Stimulated activated naive CD8-positive, alpha-beta T cell treated with anti-CD3 and anti-CD28 coated beads, Interleukin-15, Interleukin-2, amounts not matched to agents 100 U/mL and 50 U/mL, for 24 hours (primary cell): ENCODE data around the gene CFAP73.

Experiments
- ATAC-seq: fragments of 150-1000 bp; cut with Tn5 transposase; one replicate; pipeline ENCODE4 v1.10.0; 2021
- DNase-seq: peaks from one replicate; pipeline ENCODE4 v3.0.0; 2021

The CFAP73 gene

DNA sequence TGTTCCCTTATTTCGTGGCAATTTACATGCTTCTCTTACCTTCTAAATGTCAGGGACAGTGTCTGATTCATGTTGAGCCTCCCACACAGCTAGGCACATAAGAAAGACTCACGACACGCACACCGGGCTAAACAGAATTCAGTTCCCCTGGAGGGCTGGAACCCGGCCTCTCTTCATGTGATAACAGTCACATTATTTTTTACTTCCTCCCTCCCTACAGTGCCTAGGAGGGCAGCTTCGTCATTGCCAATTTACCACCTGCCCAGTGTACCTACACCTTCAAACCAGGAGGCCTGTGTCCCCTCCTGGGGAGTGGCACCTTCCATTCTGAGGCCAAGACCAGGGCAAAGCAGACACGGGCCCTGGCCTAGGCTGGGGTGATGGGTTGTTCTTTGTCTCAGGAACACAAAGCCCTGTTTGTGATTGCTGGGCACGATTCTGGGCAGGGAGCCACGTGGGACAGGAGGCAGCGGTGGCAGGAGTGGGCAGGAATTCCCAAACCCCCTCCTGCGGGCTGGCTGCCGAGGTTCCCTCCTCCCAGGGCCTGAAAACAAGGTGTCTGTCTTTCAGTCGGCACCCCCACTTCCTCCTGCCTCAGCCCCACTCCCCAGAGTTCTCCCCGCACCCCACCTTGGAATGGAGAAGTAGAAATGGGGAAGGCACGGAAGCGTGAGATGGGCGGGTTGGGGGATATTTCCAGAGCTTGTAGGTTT, 7.2 kb upstream of the CFAP73 start:
- ATAC-seq (peak; percentile 90), DNase-seq (peak; percentile 42)

DNA sequence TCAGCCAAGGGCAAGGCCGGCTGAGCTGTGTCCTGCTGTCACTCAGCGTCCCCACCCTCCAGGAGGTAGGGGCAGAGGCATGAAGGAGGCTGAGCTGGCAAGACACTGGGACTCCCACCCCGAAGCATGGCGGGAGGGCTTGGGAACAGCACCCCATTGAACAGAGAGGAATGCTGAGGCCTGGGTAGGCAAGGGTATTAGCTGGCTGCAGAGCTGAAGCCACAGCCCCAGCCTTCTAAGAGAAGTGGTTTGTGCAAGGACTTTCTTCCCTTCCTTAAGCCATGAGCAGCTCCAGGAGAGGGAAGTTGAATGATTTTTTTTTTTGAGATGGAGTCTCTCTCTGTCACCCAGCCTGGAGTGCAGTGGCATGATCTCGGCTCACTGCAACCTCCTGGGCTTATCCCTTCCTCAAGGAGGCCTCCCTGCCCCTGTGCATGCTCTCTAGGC, 6.6 kb upstream of the CFAP73 start:
- ATAC-seq (no peak), DNase-seq (no peak)

DNA sequence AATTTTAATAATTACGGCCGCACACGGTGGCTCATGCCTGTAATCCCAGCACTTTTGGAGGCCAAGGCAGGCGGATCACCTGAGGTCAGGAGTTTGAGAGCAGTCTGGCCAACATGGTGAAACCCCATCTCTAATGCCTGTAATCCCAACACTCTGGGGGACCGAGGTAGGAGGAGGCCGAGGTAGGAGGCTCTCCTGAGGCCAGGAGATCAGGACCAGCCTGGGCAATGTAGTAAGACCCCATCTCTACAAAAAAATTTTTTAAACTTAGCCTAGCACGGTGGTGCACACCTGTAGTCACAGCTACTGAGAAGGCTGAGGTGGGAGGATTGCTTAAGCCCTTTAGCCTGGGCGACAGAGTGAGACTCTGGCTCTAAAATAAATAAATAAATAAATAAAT, 5.6 kb upstream of the CFAP73 start:
- ATAC-seq (no peak), DNase-seq (no peak)

DNA sequence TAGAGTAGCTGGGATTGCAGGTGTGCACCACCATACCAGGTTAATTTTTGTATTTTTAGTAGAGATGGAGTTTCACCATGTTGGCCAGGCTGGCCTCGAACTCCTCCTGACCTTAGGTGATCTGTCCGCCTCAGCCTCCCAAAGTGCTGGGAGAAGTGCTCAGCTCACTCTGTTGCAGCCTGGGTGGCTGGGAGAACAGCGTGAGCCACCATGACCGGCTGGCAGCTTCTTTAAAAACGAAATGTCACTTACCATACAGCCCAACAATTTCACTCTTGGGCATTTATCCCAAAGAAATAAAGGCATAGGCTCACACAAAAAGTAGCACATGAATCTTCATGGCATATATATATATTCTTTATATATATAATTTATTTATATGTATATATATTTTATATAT, 4.7 kb upstream of the CFAP73 start:
- ATAC-seq: no peak
- DNase-seq: no peak

DNA sequence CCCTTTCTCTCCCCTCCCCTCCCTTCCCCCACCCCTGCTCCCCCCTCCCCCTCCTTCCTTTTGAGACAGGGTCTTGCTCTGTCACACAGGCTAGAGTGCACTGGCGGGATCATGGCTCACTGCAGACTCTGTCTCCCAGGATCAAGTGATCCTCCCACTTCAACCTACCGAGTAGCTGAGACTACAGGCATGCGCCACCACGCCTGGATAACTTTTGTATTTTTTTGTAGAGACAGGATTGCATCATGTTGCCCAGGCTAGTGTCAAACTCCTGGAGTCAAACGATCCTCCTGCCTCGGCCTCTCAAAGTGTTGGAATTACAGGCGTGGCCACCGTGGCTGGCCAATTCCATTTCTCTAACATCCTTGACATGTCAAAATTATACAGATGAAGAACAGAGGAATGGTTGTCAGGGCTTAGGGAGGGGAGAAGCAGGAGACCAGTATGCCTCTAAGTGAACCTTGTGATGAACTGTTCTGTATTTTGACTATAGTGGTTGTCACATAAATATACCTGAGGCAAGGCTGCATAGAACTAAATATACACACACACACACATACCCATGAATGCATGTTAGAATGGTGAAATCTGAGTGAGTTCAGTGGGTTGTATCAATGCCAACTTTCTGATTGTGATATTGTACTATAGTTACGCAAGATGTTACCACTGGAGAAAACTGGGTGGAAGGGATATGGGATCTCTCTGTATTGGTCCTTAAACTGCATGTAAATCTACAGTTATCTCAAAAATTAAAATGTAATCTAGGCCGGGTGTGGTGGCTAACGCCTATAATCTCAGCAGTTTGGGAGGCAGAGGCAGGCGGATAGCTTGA, 3.6 kb upstream of the CFAP73 start:
- DNase-seq (no peak), ATAC-seq (no peak)

DNA sequence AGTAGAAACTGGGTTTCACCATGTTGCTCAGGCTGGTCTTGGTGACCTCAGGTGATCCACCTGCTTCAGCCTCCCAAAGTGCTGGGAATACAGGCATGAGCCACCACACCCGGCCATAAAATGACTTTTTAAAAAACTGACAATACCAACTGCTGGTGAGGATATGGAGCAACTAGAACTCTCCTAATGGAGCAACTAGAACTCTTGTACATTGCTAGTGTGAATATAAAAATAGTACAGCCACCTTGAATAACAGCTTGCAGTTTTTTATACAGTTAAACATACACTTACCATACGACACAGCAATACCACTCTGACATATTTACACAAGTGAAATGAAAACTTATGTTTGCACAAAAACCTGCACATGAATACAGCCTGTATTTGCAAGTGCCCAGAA, 2.5 kb upstream of the CFAP73 start:
- no peak for ATAC-seq
- DNase-seq: no peak

DNA sequence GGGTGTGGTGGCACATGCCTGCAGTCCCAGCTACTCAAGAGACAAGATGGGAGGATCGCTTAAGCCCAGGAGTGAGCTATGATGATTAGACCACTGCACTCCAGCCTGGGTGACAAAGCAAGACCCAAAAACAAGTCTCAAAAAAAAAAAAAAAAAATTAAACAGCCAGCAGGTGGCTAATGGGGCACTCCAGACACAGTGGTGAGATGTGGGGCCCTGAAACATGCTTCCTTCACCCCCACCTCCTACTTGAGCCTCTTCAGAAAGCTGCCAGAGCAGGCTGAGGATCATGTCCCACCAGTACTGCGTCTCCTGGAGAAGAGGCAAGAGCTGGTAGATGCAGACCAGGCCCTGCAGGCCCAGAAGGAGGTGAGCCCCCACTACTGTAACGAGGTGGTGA, 2.1 kb downstream of the CFAP73 start:
- ATAC-seq: no peak
- DNase-seq: no peak

DNA sequence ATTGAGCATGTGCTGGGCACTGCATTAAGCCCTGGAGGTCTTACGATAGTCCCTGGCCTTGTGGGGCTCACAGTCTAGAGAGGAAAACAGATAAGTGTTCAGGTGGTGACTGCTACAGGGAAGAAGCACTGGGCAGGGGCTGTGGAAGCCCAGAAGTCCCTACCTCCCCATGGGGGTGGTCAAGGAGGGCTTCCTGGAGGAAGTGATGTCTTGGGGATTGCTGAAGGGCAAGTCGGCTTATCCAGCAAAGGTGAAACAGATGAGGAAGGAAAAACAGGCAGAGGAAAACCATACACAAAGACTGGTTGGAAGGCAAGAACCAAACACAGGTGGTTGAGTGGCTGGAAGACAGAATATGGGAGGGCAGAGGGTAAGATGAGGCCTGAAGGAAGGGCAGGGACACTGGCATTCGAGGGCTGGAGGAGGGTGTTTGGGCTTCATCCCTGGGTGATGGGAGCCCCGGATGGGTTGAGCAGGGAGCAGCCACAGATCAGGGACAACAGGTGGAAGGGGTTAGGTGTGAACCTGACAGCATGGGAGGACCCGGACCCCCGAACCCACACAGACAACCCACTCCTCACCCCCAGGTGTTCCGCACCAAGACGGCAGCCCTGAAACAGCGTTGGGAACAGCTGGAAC, 2.8 kb downstream of the CFAP73 start:
- ATAC-seq (no peak), DNase-seq (no peak)

DNA sequence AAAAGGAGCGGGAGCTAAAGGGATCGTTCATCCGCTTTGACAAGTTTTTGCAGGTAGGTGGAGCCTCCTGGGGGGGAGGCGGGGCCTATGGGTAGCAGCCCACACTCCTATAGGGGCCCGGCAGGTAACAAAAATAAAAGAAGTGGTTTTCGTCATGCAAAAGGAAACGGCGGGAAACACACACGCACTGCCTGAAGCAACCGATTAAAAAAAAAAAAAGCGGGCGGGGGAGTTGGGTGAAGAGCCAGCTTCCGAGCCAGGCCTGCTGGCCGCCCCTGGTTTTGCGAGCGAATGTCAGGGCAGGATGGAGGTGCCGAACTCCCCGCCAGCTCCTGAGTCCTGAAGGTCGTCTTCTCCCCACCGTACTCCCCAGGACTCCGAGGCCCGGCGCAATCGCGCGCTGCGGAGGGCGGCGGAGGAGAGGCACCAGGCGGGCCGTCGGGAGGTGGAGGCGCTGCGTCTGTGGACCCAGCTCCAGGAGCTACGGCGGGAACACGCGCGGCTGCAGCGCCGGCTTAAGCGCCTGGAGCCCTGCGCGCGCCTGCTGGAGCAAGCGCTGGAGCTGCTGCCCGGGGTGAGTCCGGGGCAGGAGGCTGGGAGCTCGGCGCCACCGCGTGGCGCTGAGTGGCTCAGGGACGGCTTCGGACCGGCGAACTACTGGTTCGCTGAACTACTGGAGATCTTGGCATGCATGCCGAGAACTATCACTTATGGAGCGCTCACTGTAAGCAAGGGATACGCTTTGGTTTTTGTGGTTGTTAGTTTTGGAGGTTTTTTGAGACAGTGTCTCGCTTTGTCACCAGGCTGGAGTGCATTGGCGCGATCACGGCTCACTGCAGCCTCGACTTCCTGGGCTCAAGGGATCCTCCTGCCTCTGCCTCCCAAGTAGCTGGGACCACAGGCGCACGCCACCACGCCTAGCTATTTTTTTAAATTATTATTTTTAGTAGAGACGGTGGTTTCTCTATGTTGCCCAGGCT, 3.6 kb downstream of the CFAP73 start:
- DNase-seq: peak; percentile 70
- ATAC-seq: peak; percentile 83

DNA sequence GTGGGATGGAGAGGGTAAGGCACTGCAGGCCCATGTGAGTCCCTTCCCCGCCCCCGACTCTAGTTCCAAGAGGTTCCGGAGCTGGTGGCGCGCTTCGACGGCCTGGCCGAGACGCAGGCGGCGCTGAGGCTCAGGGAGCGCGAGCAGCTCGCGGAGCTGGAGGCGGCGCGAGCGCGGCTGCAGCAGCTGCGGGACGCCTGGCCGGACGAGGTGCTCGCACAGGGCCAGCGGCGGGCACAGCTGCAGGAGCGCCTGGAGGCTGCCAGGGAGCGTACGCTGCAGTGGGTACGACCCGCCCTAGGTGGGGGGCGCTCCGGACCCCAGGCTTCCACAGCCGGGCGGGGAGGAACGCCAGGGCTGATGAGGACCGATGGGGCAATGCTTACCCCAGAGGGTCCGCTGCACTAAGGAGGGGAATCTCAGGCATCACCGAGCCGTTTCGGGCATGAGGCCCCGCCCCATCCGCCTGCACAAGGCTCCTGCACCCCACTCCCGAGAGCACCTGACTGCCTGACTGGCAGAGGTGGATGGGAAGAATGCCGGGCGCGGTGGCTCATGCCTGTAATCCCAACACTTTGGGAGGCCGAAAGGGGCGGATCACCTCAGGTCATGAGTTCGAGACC, 4.9 kb downstream of the CFAP73 start:
- DNase-seq (peak; percentile 23), ATAC-seq (peak; percentile 6)

DNA sequence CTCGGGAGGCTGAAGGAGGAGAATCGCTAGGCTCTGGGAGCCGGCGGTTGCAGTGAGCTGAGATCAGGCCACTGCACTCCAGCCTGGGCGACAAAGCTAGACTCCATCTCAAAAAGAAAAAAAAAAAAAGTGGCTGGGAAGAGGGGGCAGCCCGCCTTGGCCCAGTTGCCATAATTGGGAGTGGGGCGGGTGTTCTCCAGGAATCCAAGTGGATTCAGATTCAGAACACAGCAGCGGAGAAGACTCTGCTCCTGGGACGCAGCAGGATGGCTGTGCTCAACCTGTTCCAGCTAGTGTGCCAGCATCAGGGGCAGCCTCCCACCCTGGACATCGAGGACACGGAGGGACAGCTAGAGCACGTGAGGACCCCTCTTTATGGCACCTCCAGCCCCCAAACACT, 5.5 kb downstream of the CFAP73 start:
- no peak for DNase-seq
- ATAC-seq: no peak

DNA sequence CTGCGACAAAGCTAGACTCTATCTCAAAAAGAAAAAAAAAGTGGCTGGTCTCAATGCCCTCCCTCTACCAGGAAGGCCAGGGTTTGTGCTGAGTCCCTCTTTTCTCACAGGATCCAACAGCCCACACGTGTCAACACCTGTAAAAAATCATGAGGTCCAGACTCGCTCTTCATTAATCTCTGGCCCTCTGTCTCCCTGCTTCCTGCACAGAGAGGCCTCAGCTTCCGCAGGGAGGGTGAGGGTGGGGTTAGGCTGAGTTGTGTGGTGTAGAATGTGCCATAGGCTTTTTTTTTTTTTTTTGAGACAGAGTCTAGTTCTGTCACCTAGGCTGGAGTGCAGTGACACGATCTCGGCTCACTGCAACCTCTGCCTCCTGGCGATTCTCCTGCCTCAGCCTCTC, 6.1 kb downstream of the CFAP73 start:
- DNase-seq (no peak), ATAC-seq (no peak)

DNA sequence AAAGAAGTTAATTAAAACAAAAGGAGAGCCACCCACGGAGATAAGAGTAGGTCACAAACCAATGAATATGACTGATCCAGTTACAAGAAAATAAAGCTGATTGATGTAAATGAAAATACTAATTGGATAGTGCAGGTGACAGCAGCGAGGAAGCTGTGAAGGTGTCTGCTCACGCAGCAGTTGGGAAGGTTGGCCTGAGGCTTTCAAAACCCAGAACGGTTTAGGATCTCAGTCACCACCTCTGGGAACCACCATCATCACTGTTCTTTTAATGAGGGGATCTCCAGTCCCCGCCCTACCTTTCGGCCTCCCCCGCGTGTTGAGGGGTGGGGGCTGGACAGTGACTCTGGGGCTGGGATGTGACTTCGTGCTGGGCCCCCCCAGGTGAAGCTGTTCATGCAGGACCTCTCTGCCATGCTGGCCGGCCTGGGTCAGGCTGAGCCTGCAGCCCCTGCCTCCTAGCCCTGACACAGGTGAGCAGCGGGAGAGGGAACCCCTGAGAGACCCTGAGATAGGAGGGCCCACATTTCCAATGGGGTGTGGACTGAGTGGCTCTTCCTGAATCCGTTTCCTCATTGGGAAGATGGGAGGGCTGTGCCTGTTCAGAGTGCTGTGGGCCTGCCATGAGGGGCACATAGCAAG, 7.8 kb downstream of the CFAP73 start:
- DNase-seq (no peak), ATAC-seq (no peak)

DNA sequence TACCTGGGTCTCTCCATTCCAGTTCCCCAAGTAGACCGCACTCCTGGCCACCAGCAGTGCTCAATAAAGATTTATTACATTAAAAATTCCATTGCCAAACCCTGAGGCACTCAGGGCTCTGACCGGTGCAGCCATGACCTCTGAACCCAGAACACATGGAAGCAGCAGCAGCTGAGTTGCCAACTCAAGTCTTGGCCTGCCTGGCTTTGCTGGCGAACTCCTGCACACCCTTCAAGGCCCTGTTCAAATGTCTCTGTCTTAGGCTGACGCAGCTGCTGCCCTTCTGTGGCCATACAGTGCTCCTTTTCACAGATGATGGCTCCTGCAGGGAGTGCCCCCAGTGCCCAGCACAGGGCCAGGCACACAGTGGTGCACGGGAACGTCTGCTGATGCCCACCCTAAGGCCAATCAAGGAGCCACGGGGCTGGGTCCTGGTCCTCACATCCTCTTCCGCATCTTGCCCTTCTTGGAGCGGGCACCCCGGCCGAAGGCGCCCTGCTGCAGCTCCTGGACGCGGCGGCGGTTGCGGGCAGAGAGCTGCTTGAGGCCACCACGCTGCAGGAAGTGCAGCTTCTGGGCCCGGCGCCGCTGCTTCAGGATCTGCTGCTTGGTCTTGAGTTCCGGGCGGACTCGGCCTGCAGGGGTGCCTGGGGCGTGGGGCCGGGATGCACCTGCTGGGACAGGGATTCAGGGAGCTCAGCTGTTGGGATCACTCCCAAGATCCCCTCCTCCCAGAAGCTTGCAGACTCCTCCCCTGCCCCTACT, 9.1 kb downstream of the CFAP73 start:
- no peak for ATAC-seq
- DNase-seq: no peak

DNA sequence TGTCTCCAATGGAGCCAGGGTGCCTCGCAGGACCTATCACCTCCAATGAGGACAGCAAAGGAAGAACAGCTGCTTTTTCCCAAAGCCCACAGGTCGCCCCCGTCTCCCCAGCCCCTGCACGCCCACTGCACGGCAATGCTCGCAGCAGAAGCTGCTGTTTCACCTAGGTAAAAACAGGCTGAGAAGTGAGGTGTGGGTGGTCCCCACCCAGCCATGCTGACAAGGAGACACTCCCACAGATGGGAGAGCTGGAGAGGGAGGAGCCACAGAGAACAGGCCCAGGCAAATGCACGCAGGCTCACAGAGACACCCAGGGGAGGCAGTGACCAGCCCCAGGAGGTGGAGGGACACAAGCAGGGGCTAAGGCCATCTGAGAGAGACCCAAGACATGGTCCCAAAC, 10.4 kb downstream of the CFAP73 start:
- ATAC-seq (no peak), DNase-seq (no peak)

DNA sequence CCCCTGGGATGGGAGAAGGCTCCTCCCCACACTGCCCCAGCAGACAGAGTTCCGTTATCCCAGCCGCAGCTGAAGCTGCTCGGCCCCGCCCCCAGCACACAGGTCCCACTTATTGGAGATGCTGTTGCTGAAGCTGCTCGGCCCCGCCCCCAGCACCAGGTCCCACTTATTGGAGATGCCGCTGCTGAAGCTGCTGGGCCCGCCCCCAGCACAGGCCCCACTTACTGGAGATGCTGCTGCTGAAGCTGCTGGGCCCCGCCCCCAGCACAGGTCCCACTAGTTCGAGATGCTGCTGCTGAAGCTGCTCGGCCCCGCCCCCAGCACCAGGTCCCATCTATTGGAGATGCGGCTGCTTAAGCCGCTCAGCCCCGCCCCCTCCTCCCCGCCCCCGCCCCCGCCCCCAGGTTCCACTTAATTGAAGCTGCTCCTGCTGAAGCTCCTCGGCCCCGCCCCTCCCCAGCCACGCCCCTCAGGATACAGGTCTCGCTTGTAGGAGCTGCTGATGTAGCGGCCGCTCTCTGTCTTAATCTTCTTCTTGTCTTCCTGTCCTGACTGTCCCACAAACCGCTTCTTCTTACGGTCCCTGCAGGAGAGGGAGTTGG, 12.0 kb downstream of the CFAP73 start:
- DNase-seq (peak; percentile 21), ATAC-seq (peak; percentile 17)

DNA sequence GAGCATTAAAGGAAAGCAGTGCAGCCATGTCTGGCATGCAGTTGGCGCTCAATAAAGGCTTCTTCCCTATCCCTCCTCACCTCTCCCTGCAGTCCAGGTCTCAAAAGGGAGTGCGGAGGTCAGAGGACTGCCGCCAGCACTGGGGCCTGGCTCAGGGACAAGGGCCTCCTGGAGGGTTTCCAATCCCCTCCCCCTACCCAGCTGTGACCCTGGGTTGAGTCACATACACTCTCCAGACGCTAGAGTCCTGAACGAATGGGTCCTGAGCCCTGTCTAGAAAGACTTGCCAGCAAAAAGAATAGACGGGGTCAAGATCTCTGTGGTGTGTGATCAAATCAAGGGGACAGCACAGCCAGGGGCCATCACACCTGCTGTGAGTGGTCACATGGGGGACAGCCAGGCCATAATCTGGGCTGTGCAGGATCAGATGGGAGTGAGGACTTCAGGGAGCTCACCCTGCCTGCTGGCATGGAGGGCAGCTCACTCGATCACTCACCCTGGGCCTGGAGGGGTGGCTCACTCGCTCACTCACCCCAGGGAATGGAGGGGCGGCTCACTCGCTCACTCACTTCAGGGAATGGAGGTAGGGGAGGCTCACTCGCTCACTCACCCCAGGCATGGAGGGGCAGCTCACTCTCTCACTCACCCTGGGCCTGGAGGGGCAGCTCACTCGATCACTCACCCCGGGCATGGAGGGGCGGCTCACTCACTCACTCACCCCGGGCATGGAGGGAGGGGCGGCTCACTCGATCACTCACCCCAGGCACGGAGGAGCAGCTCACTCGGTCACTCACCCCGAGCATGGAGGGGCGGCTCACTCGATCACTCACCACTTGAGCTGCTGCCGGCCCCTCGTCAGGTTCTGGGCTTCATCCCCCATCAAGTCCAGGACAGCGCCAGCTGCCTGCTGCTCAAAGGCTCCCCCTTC, 12.8 kb downstream of the CFAP73 start:
- DNase-seq (no peak), ATAC-seq (no peak)

DNA sequence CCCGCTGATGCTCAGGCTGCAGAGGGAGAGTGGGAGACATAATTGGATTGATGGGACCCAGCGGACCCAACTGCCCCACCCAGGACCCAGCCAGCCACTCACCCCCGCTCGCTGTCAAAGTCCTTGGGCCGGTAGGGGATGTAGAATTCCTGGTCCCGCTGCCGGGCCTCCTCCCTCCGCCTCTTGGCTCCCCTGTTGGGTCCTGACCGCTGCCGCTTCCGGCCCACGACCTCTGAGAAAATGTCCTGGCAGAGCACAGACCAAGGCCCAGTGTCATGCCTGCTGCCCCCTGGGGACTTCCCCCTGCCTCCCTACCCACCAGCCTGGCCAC, 13.5 kb downstream of the CFAP73 start:
- no peak for ATAC-seq
- no peak for DNase-seq

DNA sequence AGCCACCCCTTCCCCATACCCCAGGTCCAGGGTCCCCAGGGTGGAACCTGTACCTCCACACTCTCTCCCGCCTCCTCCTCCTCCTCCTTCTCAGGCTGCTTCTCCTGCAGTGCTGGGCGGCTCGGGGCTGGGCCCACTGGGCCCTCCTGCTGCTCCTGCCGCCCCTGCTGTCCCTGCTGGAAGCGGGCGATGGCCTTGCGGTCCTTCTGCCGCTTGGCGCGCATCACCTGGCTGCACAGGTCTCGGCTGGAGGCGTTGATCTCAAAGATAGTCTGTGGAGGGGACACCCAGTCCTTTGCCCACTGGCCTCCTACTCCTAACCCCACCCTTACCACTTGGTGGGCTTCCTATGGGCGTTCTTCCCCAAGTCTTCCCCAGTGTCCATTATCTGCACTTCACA, 14.5 kb downstream of the CFAP73 start:
- ATAC-seq (no peak), DNase-seq (no peak)
